Stimulated activated CD4-positive, alpha-beta T cell treated with anti-CD3 and anti-CD28 coated beads, Interleukin-12 subunit alpha, Interleukin-12 subunit beta, amount 100 ng/mL, for 48 hours (primary cell): ENCODE data around the gene FAM228A.
"Not testable (repeated sequence)": the region's sequence is repeated elsewhere in the genome, so short reads cannot be mapped to it uniquely, and the experiment has no call there.

Experiments
- DNase-seq, 3 donors: peaks; one replicate each; pipeline ENCODE4 v3.0.0-alpha.2; 2020; ENCODE audit warnings: low read depth in 2 of 3, low spot score in 1 of 3

The FAM228A gene

DNA sequence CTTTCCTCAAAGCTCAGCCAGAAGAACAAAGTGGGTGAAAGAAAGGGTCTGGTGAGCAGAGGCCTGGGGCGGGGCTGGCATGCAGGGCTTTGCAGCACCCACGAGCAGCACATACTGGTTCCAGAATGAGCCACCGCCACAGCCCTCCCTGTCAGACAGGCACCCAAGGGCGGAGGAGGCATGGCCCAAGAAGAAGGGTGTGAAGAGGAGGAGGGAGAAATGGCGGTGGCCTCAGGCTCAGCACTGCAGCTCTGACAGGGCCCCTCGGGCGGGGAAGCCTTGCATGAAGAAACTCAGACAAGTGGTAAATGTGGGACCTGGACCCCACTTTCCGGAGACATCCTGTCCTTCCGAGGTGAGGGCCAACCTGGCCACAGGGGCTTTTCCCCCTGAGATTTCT lies 15.7 kb downstream of the FAM228A start:
- no peak for DNase-seq

DNA sequence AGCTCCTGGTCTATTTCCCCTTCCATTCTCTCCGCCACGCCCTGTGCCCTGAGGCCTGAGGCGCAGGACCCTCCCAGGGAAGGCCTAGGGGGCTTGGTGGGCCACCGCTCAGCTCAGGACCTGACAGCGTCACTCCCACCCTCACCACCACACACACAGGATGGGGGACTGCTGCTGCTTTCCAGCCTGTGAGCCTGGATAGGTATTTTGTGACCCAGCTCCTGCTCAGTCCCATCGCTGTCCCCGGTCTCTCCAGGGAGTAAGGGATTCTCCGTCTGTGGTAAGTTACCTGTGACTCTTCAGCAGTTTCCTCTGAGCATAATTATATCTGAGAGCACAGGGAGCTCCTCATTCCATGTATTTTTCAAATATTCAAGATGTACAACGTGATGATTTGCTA lies 16.3 kb downstream of the FAM228A start:
- no peak for DNase-seq

DNA sequence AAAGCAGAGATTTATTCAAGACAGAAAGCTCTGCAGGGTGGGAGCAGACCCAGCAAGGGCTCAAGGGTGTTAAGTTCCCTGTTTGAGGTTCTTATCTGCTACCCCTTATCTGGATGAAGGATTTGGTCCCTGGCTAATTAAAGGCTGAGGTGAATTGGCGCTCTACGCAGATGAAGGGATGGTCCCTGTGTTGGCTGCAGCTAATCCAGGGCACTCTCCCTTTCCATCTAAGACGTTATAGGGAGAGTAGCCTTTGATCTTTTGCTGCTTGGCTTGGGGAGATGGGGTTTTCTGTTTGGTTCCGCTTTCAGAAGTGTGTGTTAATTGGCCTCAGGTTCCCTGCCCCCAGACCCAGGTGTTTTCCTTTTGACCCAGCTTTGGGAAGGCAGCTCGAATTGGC lies 17.0 kb downstream of the FAM228A start:
- DNase-seq: no peak

DNA sequence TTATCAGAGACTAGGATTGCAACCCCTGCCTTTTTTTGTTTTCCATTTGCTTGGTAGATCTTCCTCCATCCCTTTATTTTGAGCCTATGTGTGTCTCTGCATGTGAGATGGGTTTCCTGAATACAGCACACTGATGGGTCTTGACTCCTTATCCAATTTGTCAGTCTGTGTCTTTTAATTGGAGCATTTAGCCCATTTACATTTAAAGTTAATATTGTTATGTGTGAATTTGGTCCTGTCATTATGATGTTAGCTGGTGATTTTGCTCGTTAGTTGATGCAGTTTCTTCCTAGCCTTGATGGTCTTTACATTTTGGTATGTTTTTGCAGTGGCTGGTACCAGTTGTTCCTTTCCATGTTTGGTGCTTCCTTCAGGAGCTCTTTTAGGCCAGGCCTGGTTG lies 22.4 kb downstream of the FAM228A start:
- not testable (repeated sequence) for DNase-seq

DNA sequence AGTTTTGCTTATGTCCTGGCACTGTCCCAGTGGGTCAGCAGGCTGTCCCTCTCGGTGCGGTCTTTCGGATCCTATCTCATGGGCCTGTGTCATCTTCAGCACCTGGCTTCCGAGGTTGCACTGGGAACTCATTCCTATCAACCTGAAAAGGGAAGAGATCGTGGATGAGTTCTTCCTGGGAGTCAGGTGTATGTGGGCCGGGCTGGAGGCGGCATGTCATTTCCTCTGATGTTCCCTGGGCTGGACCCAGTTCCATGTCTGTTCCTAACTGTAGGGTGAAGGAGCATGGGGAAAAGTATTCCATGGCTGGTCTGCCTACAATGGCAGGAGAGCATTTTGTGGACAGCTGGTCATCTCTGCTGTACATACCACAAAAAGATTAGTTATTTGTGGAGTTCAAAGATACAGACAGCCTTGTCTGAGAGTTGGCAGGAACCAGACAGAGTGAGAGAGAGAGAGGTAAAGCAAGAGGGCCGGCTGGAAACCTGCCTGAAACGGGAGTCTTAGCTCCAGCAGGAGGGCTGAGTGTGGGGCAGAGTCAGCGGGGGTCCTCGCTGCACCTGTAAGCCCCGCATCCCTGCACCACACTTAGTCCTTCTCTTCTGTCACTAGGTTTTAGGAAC lies 25.2 kb downstream of the FAM228A start:
- DNase-seq: no peak

DNA sequence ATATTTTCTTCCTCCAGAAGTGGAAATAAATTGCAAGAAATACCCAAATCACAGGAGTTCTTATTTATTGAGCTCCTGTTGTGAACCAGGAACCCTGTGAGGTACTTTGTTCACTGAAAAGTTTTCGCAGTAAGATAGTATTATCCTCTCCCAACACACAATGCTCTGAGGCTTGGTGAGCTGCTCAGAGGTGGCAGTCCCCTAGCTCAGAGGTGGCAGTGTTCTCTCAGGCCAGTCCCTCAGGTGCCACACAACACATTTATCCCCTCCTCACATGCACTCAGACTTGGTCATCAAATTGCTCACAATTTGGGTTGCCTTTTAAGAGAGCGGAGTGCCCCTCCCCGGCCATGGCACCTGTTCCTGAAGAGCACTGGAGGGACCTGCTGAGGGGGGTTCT lies 25.9 kb downstream of the FAM228A start:
- no peak for DNase-seq

DNA sequence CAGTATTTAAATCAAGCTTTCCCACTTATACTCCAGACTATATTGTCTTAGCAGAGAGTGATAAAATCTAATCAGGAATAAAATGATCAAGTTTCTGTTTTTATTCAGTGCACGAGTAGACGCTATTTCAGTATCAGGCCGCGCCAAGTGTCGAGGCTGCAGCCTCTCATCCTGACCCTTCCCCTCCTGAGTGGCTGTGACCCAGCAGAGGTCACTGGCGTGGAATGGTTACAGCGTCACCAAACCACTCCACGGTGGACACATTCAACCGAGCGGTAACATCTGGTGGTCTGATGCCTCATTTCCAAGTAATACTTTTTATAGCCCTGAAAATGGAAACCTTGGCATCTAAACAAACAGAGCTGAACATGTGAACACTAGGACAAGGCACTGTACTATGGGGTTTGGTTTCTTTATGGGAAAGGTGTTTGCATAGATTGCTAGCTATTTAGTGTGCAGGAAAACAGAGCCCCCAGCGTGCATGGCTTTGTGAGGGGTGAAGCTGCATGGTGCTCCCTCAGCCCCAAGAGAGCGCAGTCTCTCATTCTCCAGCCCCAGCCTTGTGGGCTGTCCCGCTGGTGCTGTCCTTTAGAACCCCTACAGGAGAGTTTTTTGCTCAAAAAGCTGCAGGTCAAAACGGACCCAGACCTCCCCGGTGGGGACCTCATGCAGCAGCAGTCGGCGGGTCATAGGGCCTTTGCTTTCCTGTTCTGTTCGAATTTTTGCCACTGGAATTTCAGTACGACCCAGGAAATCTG lies 28.4 kb downstream of the FAM228A start:
- no peak for DNase-seq

DNA sequence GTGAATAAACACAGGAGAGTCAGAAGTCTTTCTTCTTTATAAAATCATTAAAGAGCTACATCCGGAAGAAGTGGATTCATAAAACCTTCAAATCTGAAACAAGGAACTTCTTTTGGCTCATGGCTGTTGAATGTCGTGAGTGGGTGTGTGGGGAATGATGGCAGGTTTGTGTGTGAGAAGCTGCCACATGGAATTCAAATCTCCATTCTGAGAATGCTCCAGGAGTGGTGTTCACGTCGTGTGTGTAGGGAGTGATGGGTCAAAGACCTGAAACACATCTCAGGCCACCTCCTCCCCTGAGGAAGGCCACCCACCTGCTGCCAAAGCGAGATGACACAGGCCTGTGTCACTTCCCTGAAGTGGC lies 28.9 kb downstream of the FAM228A start:
- no peak for DNase-seq

DNA sequence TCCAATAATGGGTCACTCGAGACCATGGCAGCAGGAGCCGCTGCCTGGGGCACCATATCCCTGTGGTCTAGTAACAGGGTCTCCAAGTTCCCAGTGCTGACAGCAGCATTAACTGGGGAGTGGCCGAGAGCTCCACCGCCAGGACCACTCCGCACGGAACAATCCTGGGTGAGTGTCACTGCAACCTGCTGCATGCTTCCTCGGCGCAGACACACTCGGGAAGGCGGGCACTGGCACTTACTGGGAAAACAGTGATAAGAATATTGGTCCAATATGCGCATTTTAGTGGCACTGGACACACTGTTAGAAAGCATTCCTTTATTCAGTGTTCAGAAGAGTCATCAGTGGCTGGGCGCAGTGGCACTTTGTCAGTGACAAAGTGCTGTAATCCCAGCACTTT lies 29.7 kb downstream of the FAM228A start:
- DNase-seq: no peak

DNA sequence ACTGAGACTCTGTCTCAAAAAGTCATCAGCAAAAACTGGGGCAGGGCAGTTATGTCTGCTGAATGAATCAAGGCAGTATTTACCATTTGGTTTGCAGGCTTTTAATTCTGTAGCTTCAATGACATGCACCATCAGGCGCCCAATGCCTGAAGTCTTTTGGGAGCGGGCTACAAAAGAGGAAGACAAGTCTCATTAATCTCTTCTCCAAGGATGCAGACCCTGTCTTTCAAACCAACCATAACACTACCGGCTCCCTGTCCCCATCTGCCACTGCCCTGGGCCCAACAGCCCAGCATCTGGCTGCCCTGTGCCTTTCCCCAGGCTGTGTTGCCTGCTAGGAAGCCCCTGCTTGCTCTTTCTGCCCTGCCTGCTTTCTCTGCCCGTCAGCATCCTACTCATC lies 30.3 kb downstream of the FAM228A start:
- no peak for DNase-seq

DNA sequence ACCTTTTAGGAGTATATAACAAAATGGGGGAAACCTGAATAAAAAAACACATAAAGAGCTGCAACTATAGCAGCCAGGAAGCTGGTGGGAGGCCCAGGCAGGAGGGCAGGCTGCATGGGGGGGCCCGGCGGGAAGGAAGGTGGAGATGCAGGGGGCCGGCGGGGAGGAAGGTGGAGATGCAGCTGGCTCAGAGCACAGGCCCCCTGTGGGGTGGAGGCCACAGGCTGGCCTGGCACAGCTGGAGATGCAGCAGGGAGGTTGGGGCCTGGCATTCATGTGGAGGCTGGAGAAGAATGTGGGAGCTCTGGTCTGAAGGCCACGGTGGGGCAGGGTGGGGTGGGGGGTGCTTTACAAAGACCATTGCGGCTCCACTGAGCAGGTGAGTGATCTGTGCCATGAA lies 31.4 kb downstream of the FAM228A start:
- DNase-seq: no peak

DNA sequence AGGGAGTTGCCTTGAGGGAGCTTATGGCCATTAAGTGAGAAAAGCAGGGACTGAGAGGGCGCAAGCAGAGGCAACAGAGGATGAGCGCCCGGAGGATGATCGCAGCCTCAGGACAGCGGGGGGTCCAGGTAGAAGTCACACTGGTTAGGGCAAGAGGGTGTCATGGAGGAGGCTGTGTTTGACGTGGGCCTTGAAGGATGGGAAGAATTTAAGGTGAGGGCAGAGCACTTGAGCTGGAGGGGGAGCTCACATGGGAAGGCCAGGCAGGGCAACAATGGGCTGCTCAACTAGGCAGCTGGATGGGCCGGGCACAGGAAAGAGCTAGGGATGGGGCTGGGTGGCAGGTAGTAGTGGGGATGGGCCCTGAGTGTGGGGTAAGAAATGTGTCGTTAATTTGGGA lies 31.9 kb downstream of the FAM228A start:
- DNase-seq: no peak

DNA sequence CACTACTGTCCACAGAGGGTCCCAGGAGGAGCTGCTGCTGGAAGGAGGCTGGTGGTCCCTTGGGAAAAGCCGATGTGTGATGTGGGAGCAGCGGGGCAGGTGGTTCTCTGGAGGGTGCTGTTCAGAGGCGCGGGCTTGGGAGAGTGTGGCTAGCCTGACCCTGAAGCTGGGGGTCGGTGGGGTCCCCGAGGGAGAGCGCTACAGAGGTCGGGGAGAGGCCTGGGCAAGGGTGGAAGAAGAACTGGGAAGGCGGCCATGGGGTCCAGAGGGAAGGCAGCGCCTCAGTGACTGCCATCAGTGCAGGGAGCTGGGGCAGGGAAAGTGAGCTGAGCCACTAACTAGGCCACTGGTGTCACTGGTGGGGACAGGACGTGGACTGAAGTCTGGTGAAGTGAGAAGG lies 32.5 kb downstream of the FAM228A start:
- DNase-seq: no peak

DNA sequence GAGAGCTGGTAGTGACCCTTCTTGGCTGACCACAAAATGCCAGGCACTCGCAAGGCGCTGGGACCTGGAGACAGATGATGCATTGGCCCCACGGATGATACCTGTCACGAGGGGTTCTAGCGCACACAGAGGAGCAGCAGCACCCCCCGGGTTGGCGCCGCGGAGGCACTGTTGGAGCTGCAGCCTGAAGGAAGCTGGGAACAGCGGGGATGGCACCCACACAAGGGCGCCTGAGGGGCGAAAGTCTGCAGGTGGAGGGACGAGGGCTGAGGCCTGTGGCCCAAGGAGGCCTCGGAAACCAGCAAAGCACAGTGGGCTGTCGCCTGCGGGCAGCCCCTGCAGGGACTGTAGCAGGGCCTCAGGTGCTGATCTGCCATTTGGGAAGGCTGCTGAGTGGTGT lies 33.6 kb downstream of the FAM228A start:
- no peak for DNase-seq

DNA sequence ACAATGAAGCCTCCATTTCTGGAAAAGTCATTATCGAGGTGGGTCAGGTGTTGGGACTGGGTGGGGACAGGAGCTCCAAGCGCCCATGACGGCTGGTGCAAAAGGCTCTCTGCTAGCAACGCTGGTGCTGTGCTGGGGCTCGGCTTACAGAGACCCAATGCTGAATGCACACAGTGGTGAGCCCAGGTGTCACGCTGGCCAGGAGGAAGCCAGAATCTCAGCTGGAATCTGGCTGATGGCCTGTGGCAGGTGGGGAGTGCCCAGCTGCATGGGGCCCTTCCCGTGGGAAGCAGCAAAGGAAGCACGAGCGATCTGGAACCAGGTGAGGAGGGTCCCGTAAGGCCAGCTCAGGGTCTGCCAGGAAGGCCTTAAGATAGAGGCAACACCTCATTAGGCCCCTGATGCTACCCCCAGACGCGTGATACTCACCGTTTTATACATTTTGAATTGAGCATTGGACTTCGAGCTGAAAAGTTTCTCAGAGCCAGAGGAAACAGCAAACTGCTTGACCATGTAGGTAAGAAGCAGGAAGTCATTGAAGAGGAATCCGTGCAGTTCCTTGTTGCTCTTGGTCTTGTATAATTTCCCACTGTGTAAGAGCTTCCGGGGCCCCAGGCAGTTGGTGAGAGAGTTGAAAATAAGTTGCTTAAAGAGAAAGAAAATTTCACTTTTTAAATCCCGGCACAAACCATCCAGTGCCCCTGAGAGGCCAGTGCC lies 34.7 kb downstream of the FAM228A start:
- no peak for DNase-seq

DNA sequence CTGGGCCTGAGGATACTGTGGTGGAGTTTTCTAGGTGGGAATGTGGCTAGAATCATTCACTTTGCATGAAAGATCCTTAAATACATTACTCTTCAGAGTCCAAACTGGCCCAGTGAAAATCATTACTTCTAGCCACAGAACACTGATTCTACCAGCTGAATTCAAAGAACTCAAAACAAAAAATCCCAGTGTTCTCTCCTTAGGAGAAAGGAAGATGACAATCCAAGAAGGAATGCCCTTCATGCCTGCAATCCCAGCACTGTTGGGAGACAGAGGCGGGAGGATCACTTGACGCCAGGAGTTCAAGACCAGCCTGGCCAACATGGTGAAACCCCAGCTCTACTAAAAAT lies 35.2 kb downstream of the FAM228A start:
- no peak for DNase-seq

DNA sequence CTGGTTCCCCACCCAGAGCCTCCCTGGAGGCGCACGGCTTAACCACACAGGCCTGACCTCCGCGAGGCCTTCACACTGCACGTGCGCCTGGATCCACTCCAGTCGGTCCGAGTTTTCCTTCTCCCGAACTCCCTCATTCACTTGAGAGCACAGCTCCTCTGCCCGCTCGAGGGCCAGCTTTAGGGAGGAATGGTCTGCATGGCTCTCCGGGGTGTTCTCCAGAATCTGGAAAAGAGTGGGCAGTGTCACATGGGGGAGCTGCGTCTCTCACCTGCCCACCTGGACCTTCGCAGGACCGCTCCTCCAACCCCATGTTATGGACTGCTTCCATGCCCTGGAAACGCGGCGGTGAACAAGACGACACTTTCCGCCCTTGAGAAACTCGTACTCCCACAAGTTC lies 35.9 kb downstream of the FAM228A start:
- DNase-seq: no peak

DNA sequence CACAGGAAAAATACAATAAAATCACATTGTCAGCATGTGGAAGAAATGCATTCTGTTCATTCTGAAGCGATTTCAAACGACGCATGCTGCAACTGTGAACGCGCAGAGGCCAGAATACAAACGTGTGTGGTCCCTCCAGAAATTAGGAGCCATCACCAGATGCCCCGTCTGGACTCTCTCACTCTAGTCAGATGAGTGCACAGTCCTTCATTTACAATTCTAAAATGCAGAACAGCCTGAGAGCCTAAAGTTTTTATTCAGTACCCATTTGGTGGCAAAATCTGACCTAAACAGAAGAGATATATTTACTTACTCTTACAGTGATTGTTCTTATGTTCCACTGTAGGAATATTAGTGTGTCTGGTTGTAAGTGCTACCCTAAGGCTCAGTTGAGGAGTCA lies 36.6 kb downstream of the FAM228A start:
- DNase-seq: no peak

DNA sequence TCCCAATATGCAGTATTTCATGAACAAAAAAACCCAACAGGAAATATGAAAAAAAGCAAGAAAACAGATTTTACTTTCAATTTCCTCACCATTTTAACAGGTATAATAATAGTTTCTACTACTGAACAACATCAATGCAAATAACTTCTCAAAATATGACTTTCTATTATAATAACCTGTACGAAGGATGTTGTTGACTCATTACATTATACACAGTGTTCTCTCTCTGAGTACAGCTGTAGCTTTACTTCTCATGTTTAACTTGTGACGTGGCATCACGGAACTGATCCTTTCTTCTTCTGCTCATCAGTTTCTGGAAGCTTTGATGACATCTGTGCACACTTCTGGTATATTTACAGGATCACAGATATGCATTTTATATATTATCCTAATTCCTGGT lies 40.0 kb downstream of the FAM228A start:
- DNase-seq: no peak

DNA sequence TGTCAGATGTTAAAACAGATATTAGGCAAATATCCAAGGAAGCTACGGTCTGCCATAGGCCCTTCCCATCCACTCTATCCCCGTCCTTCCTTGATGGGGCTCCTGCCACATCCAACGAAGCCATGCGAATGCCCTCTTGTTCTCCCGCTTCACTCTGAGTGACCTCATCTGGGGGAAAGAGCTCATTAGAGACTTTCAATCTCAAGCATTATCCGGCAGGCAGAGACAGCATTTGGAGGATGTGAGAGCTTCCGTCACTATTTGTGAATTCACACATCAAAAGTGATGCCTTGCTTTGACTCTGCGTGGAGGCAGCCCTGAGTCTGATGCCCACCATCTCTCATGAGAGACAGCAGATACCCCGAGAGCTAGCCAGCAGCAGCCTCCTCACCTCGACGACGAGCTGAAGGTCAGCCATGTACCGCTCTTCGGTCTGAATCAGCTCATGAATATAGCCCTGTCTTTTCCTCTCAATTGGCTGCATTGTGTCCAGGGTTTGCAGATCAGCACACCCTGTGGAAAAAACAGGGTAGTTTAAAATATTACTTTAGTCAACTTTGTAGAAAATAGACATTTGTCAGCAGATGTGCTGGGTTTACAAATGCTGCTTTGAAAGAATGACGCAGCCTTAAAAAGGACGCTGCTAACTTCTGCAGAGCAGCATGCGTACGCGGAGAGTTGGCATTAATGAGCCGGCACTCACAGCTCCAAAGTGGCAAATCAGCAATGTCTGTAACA lies 45.9 kb downstream of the FAM228A start:
- DNase-seq: no peak

DNA sequence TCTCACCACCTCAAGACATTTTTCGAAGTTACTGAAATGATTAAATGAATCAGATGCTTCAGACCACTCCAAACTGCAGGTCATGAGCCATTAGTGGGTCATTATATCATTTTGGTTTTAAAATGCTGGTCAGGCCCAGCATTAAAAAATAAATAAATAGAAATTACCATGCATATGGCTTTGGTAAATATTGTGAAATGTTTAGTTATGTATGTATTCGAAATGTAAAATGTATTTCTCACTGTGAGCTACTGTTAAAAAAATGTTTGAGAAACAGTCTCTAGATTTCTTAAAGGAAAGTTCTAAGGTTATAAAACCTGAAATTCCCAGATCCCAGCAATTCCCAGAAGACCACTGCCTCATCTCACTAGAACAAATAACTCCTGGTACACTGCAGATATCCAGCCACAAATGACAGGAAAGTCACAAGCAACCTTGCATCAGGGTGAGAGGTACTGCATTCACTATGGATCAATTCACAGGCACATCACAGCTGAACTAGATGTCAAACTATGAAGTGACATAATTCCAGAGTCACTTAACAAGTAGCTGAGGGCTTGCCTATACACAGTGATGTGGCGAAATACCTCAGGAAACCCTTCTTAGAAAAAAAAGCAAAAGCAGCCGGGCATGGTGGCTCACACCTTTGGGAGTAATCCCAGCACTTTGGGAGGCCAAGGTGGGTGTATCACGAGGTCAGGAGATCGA lies 46.6 kb downstream of the FAM228A start:
- no peak for DNase-seq
